ENCODE measurements around the gene SLC6A9. TPM values are rescaled to one million over a fixed set of nuclear protein-coding genes. Genes with fewer than 3 reads are reported as not detected.
A peak's percentile ranks its signal among the peaks of the same experiment; 100 is the strongest.

SLC6A9 gene
- total RNA-seq, 1 donor from 2014 or later: 51.6 TPM

GRCh38 chr1:44033041-44033575 lies 1.8 kb upstream of the SLC6A9 start:
- no peak for DNase-seq (ENCODE audit: extremely low spot score, unreplicated experiment)

GRCh38 chr1:44032170-44032790 lies 1.0 kb upstream of the SLC6A9 start:
- peaks cover 35% of the 10 kb centered on the region for H3K4me1 Mint-ChIP-seq (ENCODE audit: unreplicated experiment)
- H3K27me3 Mint-ChIP-seq (ENCODE audit: unreplicated experiment): no peaks in the 10 kb centered on the region
- no peaks in the 10 kb centered on the region for H3K9me3 Mint-ChIP-seq (ENCODE audit: unreplicated experiment)
- H3K27ac Mint-ChIP-seq (ENCODE audit: unreplicated experiment): peak overlapping the region; percentile 6
- H3K36me3 Mint-ChIP-seq (ENCODE audit: unreplicated experiment): no peaks in the 10 kb centered on the region
- TF ChIP-seq CTCF (IDR thresholded peaks at IDR 0.05): no peak
- H3K4me3 Mint-ChIP-seq (ENCODE audit: unreplicated experiment): peak overlapping the region; percentile 86
- no peak for DNase-seq (ENCODE audit: extremely low spot score, unreplicated experiment)

More at GRCh38 chr1:44033041-44033575, 1.8 kb upstream of the SLC6A9 start:
- TF ChIP-seq CTCF (IDR thresholded peaks at IDR 0.05): no peak
- Mint-ChIP-seq H3K27ac (ENCODE audit: unreplicated experiment) (no peak overlapping the region), H3K4me3 (ENCODE audit: unreplicated experiment) (no peak overlapping the region), H3K4me1 (ENCODE audit: unreplicated experiment) (peaks cover 36% of the 10 kb centered on the region), H3K36me3 (ENCODE audit: unreplicated experiment) (no peaks in the 10 kb centered on the region), H3K27me3 (ENCODE audit: unreplicated experiment) (no peaks in the 10 kb centered on the region), H3K9me3 (ENCODE audit: unreplicated experiment) (no peaks in the 10 kb centered on the region)

- no peaks in the 10 kb centered on the region for H3K9me3 Mint-ChIP-seq (ENCODE audit: unreplicated experiment)
- peak; percentile 88 for DNase-seq (ENCODE audit: extremely low spot score, unreplicated experiment)
- no peaks in the 10 kb centered on the region for H3K36me3 Mint-ChIP-seq (ENCODE audit: unreplicated experiment)
- H3K27ac Mint-ChIP-seq (ENCODE audit: unreplicated experiment): peak overlapping the region; percentile 90
- peak overlapping the region; percentile 86 for H3K4me3 Mint-ChIP-seq (ENCODE audit: unreplicated experiment)
- H3K4me1 Mint-ChIP-seq (ENCODE audit: unreplicated experiment): peaks cover 33% of the 10 kb centered on the region
- H3K27me3 Mint-ChIP-seq (ENCODE audit: unreplicated experiment): no peaks in the 10 kb centered on the region
- peak; percentile 43 for TF ChIP-seq CTCF (IDR thresholded peaks at IDR 0.05)
Observed at GRCh38 chr1:44030605-44031251, 534 bp downstream of the SLC6A9 start.

GRCh38 chr1:44029911-44030604 lies 1.2 kb downstream of the SLC6A9 start:
- peaks cover 40% of the 10 kb centered on the region for H3K4me1 Mint-ChIP-seq (ENCODE audit: unreplicated experiment)
- peak; percentile 92 for DNase-seq (ENCODE audit: extremely low spot score, unreplicated experiment)
- TF ChIP-seq CTCF (IDR thresholded peaks at IDR 0.05): no peak
- H3K4me3 Mint-ChIP-seq (ENCODE audit: unreplicated experiment): peak overlapping the region; percentile 94
- H3K27me3 Mint-ChIP-seq (ENCODE audit: unreplicated experiment): no peaks in the 10 kb centered on the region
- no peaks in the 10 kb centered on the region for H3K36me3 Mint-ChIP-seq (ENCODE audit: unreplicated experiment)
- peak overlapping the region; percentile 86 for H3K27ac Mint-ChIP-seq (ENCODE audit: unreplicated experiment)
- no peaks in the 10 kb centered on the region for H3K9me3 Mint-ChIP-seq (ENCODE audit: unreplicated experiment)

Measured in osteocyte (in vitro differentiated cells).